ENCODE data around the gene AUTS2. TPM values are rescaled to one million over a fixed set of nuclear protein-coding genes. Genes with fewer than 3 reads are reported as not detected.

AUTS2 gene
- total RNA-seq, 1 experiment from 2014 or later, result 42.1 TPM

- CTCF ChIA-PET, result no interaction called here
- BruUV-seq (replicated peaks), result no TSS peak
Observed at GRCh38 chr7:70787286-70787685, 1189.0 kb downstream of the AUTS2 start.

GRCh38 chr7:70787771-70788170 is 1189.5 kb downstream of the AUTS2 start:
- POLR2A ChIA-PET (ENCODE audit: low non-redundant PET), result no interaction called here
- Histone ChIP-seq H3K4me3 (ENCODE audit: low read depth, low read length, poor library complexity, severe bottlenecking) (no peak overlapping the region), H3K27me3 (replicated peaks; ENCODE audit: insufficient read depth, low read depth, low read length, poor library complexity) (no peaks in the 10 kb centered on the region), H3K9me3 (ENCODE audit: low read depth, low read length, poor library complexity, severe bottlenecking) (no peaks in the 10 kb centered on the region), H3K36me3 (ENCODE audit: insufficient read depth, low read length, poor library complexity, severe bottlenecking) (peaks cover 10% of the 10 kb centered on the region), H3K27ac (ENCODE audit: low read depth, low read length, poor library complexity, severe bottlenecking) (no peak overlapping the region), H3K4me1 (ENCODE audit: insufficient read depth, low read length, poor library complexity, severe bottlenecking) (no peaks in the 10 kb centered on the region)
- CTCF ChIA-PET, result no interaction called here
- DNase-seq (ENCODE audit: low spot score), result no peak
- BruUV-seq (replicated peaks), result no TSS peak
- intact Hi-C loops (cut with micrococcal nuclease; ENCODE audit: unreplicated experiment), result no loop called here
- TF ChIP-seq CTCF (conservative IDR thresholded peaks at IDR 0.05; ENCODE audit: low read depth, low read length) (no peak), EZH2 (IDR thresholded peaks at IDR 0.05; ENCODE audit: borderline replicate concordance, low read depth, low read length, poor library complexity, severe bottlenecking) (no peak)

More at GRCh38 chr7:70787286-70787685, 1189.0 kb downstream of the AUTS2 start:
- Histone ChIP-seq H3K36me3 (ENCODE audit: insufficient read depth, low read length, poor library complexity, severe bottlenecking) (peaks cover 10% of the 10 kb centered on the region), H3K9me3 (ENCODE audit: low read depth, low read length, poor library complexity, severe bottlenecking) (no peaks in the 10 kb centered on the region), H3K4me3 (ENCODE audit: low read depth, low read length, poor library complexity, severe bottlenecking) (no peak overlapping the region), H3K4me1 (ENCODE audit: insufficient read depth, low read length, poor library complexity, severe bottlenecking) (no peaks in the 10 kb centered on the region), H3K27ac (ENCODE audit: low read depth, low read length, poor library complexity, severe bottlenecking) (no peak overlapping the region), H3K27me3 (replicated peaks; ENCODE audit: insufficient read depth, low read depth, low read length, poor library complexity) (no peaks in the 10 kb centered on the region)
- TF ChIP-seq EZH2 (IDR thresholded peaks at IDR 0.05; ENCODE audit: borderline replicate concordance, low read depth, low read length, poor library complexity, severe bottlenecking), result no peak
- no peak for TF ChIP-seq CTCF (conservative IDR thresholded peaks at IDR 0.05; ENCODE audit: low read depth, low read length)
- intact Hi-C loops (cut with micrococcal nuclease; ENCODE audit: unreplicated experiment), result no loop called here
- no peak for DNase-seq (ENCODE audit: low spot score)
- POLR2A ChIA-PET (ENCODE audit: low non-redundant PET), result no interaction called here

- no peaks in the 10 kb centered on the region for H3K27me3 ChIP-seq (replicated peaks; ENCODE audit: insufficient read depth, low read depth, low read length, poor library complexity)
- BruUV-seq (replicated peaks), result no TSS peak
- no peaks in the 10 kb centered on the region for H3K4me1 ChIP-seq (ENCODE audit: insufficient read depth, low read length, poor library complexity, severe bottlenecking)
- no peak overlapping the region for H3K27ac ChIP-seq (ENCODE audit: low read depth, low read length, poor library complexity, severe bottlenecking)
- intact Hi-C loops (cut with micrococcal nuclease; ENCODE audit: unreplicated experiment), result no loop called here
- CTCF ChIA-PET, result no interaction called here
- POLR2A ChIA-PET (ENCODE audit: low non-redundant PET), result no interaction called here
- peaks cover 10% of the 10 kb centered on the region for H3K36me3 ChIP-seq (ENCODE audit: insufficient read depth, low read length, poor library complexity, severe bottlenecking)
- DNase-seq (ENCODE audit: low spot score), result no peak
- H3K9me3 ChIP-seq (ENCODE audit: low read depth, low read length, poor library complexity, severe bottlenecking), result no peaks in the 10 kb centered on the region
- TF ChIP-seq CTCF (conservative IDR thresholded peaks at IDR 0.05; ENCODE audit: low read depth, low read length), result no peak
- no peak for TF ChIP-seq EZH2 (IDR thresholded peaks at IDR 0.05; ENCODE audit: borderline replicate concordance, low read depth, low read length, poor library complexity, severe bottlenecking)
- no peak overlapping the region for H3K4me3 ChIP-seq (ENCODE audit: low read depth, low read length, poor library complexity, severe bottlenecking)
Observed at GRCh38 chr7:70788276-70788675, 1190.0 kb downstream of the AUTS2 start.

Measured in A673 (cell line).